ENCODE measurements around the gene STOML1.
A peak's percentile ranks its signal among the peaks of the same experiment; 100 is the strongest.

The STOML1 gene

DNA sequence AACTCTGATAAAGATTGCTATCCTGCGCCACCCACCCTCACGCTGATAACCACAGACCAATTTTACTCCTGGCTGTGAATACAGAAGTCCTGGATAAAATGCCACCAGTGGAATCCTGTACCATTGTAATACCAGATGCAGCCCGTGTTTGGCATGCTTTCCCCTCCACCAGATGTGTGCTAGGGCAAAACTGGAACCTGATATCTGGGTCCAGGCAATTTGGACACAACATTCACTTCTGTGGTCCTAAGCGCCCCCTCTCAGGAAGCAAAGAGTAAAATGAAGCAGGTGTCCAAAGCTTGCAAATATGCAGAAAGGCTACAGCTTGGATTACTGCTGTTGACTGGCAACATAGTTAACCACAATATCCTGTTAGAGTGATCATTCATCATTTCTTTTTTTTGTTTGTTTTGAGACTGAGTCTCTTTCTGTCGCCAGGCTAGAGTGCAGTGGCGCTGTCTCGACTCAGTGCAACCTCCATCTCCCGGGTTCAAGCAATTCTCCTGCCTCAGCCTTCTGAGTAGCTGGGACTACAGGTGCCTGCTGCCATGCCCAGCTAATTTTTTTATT, 33.0 kb downstream of the STOML1 start:
- DNase-seq: no peak

GRCh38 chr15:73957785-73958184, 34.3 kb downstream of the STOML1 start:
- no peak for DNase-seq

GRCh38 chr15:73957276-73957675, 34.8 kb downstream of the STOML1 start:
- DNase-seq: no peak

DNA sequence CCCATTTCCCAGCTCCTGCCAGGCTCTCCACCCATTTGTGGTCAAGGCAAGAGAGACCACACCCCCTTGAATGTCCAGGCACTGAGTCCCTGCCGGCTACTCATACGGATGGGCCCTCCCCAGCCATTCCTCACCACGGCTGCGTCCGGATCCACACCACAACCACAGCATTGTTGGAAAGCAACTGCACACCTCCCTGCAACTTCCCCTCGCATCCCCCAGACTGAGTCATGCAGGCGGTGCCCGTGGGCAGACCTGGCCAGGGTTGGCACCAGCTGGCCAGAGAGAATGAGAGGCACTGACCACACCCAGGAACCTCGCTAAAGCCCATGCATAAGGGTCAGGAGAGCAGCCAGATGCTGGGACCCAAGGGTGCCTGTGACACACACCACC, 35.4 kb downstream of the STOML1 start:
- DNase-seq: peak; percentile 87

DNA sequence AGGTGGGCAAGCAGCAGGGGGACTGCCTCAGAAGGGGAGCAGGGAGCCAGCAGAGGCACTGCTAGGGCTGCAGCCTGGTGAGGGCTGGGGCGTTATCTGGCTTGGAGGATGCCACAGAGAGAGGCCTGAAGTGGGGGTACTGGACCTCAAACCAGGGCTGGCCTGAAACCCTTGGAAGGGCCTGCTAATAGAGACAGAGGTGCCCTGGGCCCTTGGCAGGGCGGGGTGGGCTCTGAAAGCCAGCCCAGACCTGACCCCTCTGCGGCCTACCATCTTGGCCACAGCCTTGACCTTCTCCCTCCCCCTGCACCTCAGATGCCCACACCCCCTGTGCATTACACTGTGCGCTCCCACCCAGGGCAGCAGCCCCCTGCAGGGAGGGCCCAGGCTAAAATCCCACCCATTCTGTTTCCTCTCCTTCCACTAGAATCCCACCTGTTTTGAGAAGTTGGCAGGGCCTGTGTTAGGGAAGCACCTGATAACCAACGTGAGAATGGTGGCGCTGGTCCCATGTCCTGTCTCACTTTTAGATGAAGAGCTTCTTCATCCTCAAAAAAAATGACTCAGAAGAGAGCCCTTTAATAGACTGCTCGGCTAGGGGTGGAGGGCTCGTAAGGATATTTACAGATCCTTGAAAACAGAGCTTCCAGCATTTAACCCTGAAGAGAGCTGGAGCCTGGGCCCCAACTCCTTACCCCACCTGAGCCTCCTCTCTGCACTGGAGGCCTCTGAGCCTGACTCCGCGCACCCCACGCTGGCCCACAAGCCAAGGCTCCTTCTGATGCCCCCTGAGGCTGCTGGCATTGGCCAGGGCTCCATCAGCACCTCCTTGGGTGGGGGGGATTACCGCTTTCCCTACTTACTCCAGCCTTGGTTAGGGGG, 36.0 kb downstream of the STOML1 start:
- DNase-seq: no peak

- no peak for DNase-seq
These were observed 36.8 kb downstream of the STOML1 start for GRCh38 chr15:73955326-73955725.

- no peak for DNase-seq
These were observed 37.6 kb downstream of the STOML1 start for GRCh38 chr15:73954188-73955145.

DNA sequence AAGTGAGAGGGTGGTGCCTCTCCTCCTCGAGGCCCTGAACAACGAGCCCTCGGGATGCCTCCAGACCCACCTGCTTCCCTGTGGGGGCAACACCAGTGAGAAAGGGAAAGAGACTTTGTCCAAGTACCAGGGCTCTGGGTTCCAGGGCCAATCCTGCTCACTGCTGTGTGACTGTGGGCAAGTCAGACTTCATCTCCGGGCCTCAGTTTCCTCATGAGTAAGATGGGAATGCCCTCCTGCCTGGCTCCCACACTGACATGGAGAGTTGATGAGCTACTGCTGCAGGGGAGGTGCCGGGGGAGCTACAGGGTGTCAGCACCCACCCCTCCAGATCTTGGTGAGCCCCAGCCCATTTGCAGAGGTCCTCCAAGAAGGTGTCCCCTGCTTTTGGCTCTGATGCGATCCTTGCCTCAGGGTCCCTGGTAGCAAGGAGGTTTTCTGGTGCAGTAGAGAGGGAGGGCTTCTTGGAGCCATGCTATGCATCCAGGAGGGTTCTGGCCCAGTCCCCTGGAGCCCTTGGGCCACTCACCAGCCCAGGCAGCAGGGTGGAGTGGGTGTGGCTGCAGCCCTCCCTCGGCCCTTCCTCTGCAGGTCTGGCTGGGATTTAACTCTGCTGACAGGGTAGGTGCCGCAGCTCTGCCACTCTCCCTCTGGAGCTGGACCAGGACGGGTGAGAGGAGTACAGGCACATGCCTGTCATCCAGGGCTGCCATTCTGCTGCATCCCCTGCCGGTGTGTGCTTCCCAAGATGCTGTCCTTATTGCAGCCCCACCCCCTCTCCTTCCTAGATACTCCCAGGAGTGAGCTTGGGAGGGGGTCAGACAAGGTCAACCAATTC, 39.0 kb downstream of the STOML1 start:
- no peak for DNase-seq

GRCh38 chr15:73952171-73952912, 39.8 kb downstream of the STOML1 start:
- no peak for DNase-seq

GRCh38 chr15:73951601-73952000, 40.5 kb downstream of the STOML1 start:
- DNase-seq: no peak

- peak; percentile 94 for DNase-seq
These were observed 41.1 kb downstream of the STOML1 start for GRCh38 chr15:73950831-73951561.

GRCh38 chr15:73950479-73950830, 41.6 kb downstream of the STOML1 start:
- DNase-seq: no peak

- no peak for DNase-seq
These were observed 42.6 kb downstream of the STOML1 start for GRCh38 chr15:73949496-73949895.

GRCh38 chr15:73948982-73949381, 43.1 kb downstream of the STOML1 start:
- no peak for DNase-seq

DNA sequence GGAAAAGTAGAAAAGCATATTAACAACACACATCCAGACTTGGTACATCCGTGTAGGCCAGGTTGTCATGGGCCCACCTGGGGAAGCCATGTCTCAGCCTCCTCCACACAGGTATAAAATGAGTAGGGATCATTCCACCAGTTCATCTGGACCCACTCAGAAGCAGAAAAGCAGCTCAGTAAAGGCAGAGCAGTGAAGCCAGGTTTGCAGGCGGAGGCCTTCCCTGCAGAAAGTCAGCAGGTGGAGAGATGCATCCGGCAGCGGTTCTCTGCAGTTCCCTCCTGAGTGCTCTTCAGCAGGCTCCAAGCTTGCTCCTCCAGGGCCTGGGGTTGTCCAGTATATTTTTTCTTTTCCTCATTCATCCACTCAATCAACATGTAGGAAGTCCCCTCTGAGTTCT, 43.7 kb downstream of the STOML1 start:
- DNase-seq: no peak

DNA sequence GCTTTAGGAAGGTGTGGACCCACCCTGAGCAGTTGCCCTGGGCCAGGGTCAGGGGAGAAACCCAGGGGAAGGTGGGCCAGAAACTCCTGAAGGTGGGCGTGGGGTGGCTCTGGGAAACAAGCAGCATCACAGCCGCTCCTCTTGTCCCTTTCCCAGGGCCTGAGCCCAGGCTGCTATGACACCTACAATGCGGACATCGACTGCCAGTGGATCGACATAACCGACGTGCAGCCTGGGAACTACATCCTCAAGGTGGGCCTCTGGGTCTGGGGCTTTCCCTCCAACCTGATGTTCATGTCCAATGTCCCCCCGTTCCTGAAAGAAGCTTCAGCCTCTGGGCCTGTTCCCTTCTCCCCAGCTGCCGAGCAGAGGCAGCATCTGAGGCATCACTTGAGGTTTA, 44.4 kb downstream of the STOML1 start:
- no peak for DNase-seq

DNA sequence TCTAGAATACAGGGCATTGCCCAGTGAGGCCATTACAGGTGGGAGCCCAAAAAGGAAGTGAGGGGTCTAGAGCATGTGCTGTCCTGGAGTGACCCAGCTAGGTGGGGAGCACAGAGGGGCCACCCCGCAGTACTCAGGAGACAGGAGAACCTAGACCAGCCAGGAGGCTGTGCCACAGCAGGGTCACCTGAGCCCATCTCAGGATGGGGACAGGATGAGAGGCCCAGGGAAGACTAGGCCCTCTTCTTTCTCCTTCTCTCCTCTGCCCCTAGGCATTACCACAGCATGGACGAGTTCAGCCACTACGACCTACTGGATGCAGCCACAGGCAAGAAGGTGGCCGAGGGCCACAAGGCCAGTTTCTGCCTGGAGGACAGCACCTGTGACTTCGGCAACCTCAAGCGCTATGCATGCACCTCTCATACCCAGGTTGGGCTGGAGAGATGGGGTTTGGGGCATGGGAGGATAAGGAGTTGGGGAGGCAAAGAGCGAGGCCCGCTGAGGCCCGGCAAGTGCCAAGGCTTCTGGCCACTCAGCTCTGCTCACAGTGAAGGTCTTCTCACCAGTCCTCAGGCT, 45.2 kb downstream of the STOML1 start:
- DNase-seq: no peak

DNA sequence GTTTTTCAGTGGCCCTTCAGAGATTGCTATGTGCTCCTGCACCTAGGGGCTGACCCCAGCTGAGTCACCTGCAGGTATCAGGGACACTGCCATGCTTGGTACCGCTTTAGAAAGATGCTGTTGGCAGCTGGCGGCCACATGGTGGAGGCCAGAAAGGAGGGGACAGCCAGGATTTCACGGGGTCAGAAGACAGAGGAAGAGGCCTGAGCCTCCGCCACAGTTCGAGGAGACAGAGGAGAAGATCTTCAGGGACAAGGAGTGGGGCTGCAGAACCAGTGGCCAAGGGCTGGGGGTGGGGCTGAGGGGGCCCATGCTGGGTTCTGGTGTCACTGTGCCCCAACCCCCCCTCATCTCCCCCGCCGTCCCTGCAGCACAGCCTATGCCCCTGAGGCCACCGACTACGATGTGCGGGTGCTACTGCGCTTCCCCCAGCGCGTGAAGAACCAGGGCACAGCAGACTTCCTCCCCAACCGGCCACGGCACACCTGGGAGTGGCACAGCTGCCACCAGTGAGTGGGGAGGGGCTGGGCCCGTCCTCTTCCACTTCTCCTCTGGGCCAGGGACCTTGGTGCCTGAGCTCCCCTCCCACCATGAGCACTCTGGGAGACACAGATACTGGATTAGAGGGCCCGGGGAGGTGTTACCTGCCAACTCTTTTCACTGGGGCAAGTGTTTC, 45.9 kb downstream of the STOML1 start:
- no peak for DNase-seq

DNA sequence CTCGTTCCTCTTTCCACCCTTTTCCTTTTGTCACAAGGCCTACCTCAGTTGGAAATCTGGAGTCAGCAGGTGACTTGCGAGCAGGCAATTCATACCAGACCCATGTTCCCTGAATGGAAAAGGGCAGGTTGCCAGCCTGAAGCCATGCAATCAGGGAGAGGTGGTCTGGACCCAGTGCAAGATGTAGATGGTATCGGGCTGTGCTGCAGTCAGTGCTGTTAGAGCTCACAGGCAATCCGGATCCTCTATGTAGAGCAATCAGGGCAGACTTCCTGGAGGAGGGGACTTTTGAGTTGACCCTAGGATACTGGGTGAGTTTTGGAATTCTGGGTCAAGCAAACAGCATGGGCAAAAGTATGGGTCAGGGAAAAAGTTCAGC, 47.0 kb downstream of the STOML1 start:
- DNase-seq: no peak

Measured in fibroblast of skin of right biceps (primary cell).